SK-N-SH (cell line): ENCODE results near the gene PLEKHG2.

Source experiments
- ELF1 ChIP-seq: IDR thresholded peaks from 2 replicates; pipeline ENCODE4 v1.4.0; 2012
- FOSL2 ChIP-seq: IDR thresholded peaks from 2 replicates; pipeline ENCODE4 v1.4.0; 2012; ENCODE audit warnings: low read depth, mild to moderate bottlenecking, moderate library complexity, borderline replicate concordance
- POLR2AphosphoS5 ChIP-seq: IDR thresholded peaks from 2 replicates; pipeline ENCODE4 v1.6.1; 2012; ENCODE audit warnings: low read depth, low read length
- RCOR1 ChIP-seq: fragments of 150-350 bp; IDR thresholded peaks from 2 replicates; pipeline ENCODE4 v1.6.1; 2017; ENCODE audit warnings: antibody characterized with exemption, low read length
- RFX5 ChIP-seq: IDR thresholded peaks from 2 replicates; pipeline ENCODE4 v1.6.1; 2012; ENCODE audit warnings: mild to moderate bottlenecking, improper control_type of control experiment, low read length
- USF1 ChIP-seq: IDR thresholded peaks from 2 replicates; pipeline ENCODE4 v1.4.0; 2012; ENCODE audit warnings: low read depth, borderline replicate concordance
- ZBTB33 ChIP-seq: IDR thresholded peaks from 2 replicates; pipeline ENCODE4 v1.4.0; 2012; ENCODE audit warnings: low read depth, borderline replicate concordance
- TF ChIP-seq, protein P1 (sequence below): fragments of 200-600 bp; sonication (generic); IDR thresholded peaks from 2 replicates; pipeline ENCODE4 v1.6.1; 2017; ENCODE audit warnings: antibody characterized with exemption, mild to moderate bottlenecking, moderate library complexity

GRCh38 chr19:39432677-39433025 is 20.2 kb downstream of the PLEKHG2 start:
- TF ChIP-seq, protein P1, sequence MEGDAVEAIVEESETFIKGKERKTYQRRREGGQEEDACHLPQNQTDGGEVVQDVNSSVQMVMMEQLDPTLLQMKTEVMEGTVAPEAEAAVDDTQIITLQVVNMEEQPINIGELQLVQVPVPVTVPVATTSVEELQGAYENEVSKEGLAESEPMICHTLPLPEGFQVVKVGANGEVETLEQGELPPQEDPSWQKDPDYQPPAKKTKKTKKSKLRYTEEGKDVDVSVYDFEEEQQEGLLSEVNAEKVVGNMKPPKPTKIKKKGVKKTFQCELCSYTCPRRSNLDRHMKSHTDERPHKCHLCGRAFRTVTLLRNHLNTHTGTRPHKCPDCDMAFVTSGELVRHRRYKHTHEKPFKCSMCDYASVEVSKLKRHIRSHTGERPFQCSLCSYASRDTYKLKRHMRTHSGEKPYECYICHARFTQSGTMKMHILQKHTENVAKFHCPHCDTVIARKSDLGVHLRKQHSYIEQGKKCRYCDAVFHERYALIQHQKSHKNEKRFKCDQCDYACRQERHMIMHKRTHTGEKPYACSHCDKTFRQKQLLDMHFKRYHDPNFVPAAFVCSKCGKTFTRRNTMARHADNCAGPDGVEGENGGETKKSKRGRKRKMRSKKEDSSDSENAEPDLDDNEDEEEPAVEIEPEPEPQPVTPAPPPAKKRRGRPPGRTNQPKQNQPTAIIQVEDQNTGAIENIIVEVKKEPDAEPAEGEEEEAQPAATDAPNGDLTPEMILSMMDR: no peak
- no peak for TF ChIP-seq ELF1
- no peak for TF ChIP-seq ZBTB33
- TF ChIP-seq POLR2AphosphoS5: no peak
- no peak for TF ChIP-seq USF1
- TF ChIP-seq RFX5: no peak
- TF ChIP-seq FOSL2: no peak
- TF ChIP-seq RCOR1: no peak
